ENCODE measurements around the gene GNAO1. TPM values are rescaled to one million over a fixed set of nuclear protein-coding genes. Genes with fewer than 3 reads are reported as not detected.

The GNAO1 gene
- total and polyA plus RNA-seq, 9 of the 15 experiments (the other 6 are each of a cell fraction or from before 2014, with no cell fraction given): 0.07 to 0.42 (median 0.08) TPM; not detected in 5

GRCh38 chr16:56332464-56333079 lies 141.3 kb downstream of the GNAO1 start (continued):
- peak; percentile 78 for TF ChIP-seq SMC3 (conservative IDR thresholded peaks at IDR 0.05; ENCODE audit: insufficient read depth, low read depth, low read length)
- no peak for TF ChIP-seq FOXA3 (CRISPR knock-in tag; conservative IDR thresholded peaks at IDR 0.05 in 1 of 2, IDR thresholded peaks at IDR 0.05 in 1 of 2)
- no peak for TF ChIP-seq HEY1 (CRISPR knock-in tag; IDR thresholded peaks at IDR 0.05; ENCODE audit: borderline replicate concordance)
- TF ChIP-seq NFIX (CRISPR knock-in tag; IDR thresholded peaks at IDR 0.05; ENCODE audit: low read depth): no peak
- 0 out of 2 replicates have a peak, but pooled peaks have one; percentile 58 for TF ChIP-seq RB1 (IDR thresholded peaks at IDR 0.05; ENCODE audit: low read depth)
- TF ChIP-seq TAF1 (IDR thresholded peaks at IDR 0.05; ENCODE audit: control insufficient read depth, extremely low read depth, insufficient read depth, low read length, severe bottlenecking): no peak
- no peak for TF ChIP-seq ZNF583 (CRISPR knock-in tag; IDR thresholded peaks at IDR 0.05)
- no peak for TF ChIP-seq SMARCA4 (IDR thresholded peaks at IDR 0.05)
- TF ChIP-seq ZNF592 (IDR thresholded peaks at IDR 0.05): no peak
- TF ChIP-seq ZBED1 (IDR thresholded peaks at IDR 0.05): no peak
- no peak for TF ChIP-seq EP400 (IDR thresholded peaks at IDR 0.05)
- TF ChIP-seq HES1 (IDR thresholded peaks at IDR 0.05; ENCODE audit: low read depth): no peak
- TF ChIP-seq ZNF398 (CRISPR knock-in tag; IDR thresholded peaks at IDR 0.05): no peak
- no peak for TF ChIP-seq HMG20A (CRISPR knock-in tag; conservative IDR thresholded peaks at IDR 0.05)
- no peak for TF ChIP-seq GTF3C2 (IDR thresholded peaks at IDR 0.05; ENCODE audit: borderline replicate concordance, extremely low read depth, insufficient read length)
- TF ChIP-seq ZNF589 (CRISPR knock-in tag; IDR thresholded peaks at IDR 0.05; ENCODE audit: low read depth): no peak
- TF ChIP-seq FOXM1 (IDR thresholded peaks at IDR 0.05; ENCODE audit: low read depth): no peak
- no peak for TF ChIP-seq FOXM1 (CRISPR knock-in tag; IDR thresholded peaks at IDR 0.05; ENCODE audit: low read depth)
